Heart left ventricle (tissue), 13 donors: Measurements from ENCODE around the gene HLA-E.
"Not testable (repeated sequence)": the region's sequence is repeated elsewhere in the genome, so short reads cannot be mapped to it uniquely, and the experiment has no call there.

Experiments
- CTCF ChIP-seq, 12 donors: fragments of 200-600 bp; sonication (generic) in 4 of 12; IDR thresholded peaks; one replicate each; pipeline versions ENCODE4 v1.5.0 to v1.8.0; 2018 to 2022; ENCODE audit warnings: antibody characterized with exemption in 12 of 12, mild to moderate bottlenecking in 5 of 12
- POLR2A ChIP-seq, 2 donors: fragments of 450-650 bp; IDR thresholded peaks; one replicate each; pipeline ENCODE4 v1.6.1; 2017; ENCODE audit warnings: antibody characterized with exemption in 2 of 2, mild to moderate bottlenecking in 2 of 2, moderate library complexity in 2 of 2
- donor health status: ischemic (EF 13 %, LVEDD 7.1; RV severe dilation, severe dysfunction).
- donor health status: DM: no; HTN: yes; CAD: no.
- donor health status: DM: no; HTN: no; CAD: no.
- donor health status: ischemic (EF 25% LVEDD 6.9; RV normal size, moderate dysfunction).
- donor health status: ischemic (EF 25% LVEDD 5.7; RV mildly dilated, moderate dysfunction).
- donor health status: ischemic (EF 35%, LVEDD 5.7; RV mildly dilated, moderate dysfunction).
- donor health status: nonischemic (EF 11% LVEDD 7.7; RV severe dilation, severe dysfunction).
- donor health status: DM: yes; HTN: yes; CAD: no.
- donor health status: PGD.
- donor health status: ischemic (EF 29% LVEDD 5.4; RV normal size, mild dysfunction).
- donor health status: nonischemic (EF 23%, LVEDD 6.1; RV moderate dilation, normal function).

GRCh38 chr6:30498705-30499104 lies 9.4 kb downstream of the HLA-E start:
- not testable (repeated sequence) for TF ChIP-seq POLR2A, CTCF (IDR thresholded peaks at IDR 0.05)
